Epithelial cell of proximal tubule (primary cell): ENCODE measurements around the gene DNAH2. TPM values are rescaled to one million over a fixed set of nuclear protein-coding genes. Genes with fewer than 3 reads are reported as not detected.

Experiments
- DNase-seq: peaks from one replicate; pipeline ENCODE4 v3.0.0-alpha.2; 2011; ENCODE audit warnings: low read depth
- H3K4me3 ChIP-seq: 2 replicates; pipeline ENCODE4 v1.5.1; 2011; ENCODE audit warnings: low read depth, mild to moderate bottlenecking, low read length
- total RNA-seq: library from RNA; depleted of rRNA; stranded (reverse); fragments of >200 nt; gene quantifications from 2 replicates; pipeline ENCODE4 v1.2.3, GENCODE V29; 2015
- TF ChIP-seq, protein P1 (sequence below): conservative IDR thresholded peaks from 2 replicates; pipeline ENCODE4 v1.5.1; 2012; ENCODE audit warnings: low read depth, mild to moderate bottlenecking, low read length

DNAH2 gene
- total RNA-seq, 1 donor from 2014 or later, result not detected

DNA sequence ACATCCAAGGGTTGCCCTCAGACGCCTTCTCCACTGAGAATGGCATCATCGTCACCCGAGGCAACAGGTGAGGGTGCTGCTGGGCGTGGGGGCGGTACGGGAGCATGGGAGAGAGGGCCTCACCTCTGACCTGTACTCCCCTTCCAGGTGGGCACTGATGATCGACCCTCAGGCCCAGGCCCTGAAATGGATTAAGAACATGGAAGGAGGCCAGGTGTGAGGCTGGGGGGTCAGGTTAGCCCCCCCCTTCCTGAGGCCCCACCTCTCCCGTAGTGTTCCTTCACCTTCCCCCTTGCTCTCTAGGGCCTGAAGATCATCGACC, 100.1 kb downstream of the DNAH2 start:
- no peak for DNase-seq
- no peak overlapping the region for H3K4me3 ChIP-seq
- TF ChIP-seq, protein P1, sequence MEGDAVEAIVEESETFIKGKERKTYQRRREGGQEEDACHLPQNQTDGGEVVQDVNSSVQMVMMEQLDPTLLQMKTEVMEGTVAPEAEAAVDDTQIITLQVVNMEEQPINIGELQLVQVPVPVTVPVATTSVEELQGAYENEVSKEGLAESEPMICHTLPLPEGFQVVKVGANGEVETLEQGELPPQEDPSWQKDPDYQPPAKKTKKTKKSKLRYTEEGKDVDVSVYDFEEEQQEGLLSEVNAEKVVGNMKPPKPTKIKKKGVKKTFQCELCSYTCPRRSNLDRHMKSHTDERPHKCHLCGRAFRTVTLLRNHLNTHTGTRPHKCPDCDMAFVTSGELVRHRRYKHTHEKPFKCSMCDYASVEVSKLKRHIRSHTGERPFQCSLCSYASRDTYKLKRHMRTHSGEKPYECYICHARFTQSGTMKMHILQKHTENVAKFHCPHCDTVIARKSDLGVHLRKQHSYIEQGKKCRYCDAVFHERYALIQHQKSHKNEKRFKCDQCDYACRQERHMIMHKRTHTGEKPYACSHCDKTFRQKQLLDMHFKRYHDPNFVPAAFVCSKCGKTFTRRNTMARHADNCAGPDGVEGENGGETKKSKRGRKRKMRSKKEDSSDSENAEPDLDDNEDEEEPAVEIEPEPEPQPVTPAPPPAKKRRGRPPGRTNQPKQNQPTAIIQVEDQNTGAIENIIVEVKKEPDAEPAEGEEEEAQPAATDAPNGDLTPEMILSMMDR, result no peak

DNA sequence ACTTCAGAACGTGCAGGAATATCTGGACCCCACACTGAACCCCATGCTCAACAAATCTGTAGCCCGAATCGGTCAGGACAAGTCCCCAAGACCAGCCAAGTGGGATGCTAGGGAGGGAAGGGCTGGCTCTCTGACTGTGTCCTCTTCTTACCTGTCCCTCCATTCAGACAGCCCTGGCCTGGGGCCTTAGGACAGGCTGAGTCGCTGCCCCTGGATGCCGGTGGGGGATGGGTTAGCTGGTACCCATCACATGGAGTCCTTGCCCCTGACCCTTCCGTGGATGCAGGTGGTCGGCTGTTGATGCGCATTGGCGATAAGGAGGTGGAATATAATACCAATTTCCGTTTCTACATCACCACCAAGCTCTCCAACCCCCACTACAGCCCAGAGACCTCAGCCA, 100.5 kb downstream of the DNAH2 start:
- no peak overlapping the region for H3K4me3 ChIP-seq
- DNase-seq, result no peak
- TF ChIP-seq, protein P1, result no peak

GRCh38 chr17:7818746-7819645, 101.5 kb downstream of the DNAH2 start:
- TF ChIP-seq, protein P1, result no peak
- no peak overlapping the region for H3K4me3 ChIP-seq
- no peak for DNase-seq

- no peak for DNase-seq
- TF ChIP-seq, protein P1, result no peak
These were observed 102.7 kb downstream of the DNAH2 start for GRCh38 chr17:7820231-7820630.

DNA sequence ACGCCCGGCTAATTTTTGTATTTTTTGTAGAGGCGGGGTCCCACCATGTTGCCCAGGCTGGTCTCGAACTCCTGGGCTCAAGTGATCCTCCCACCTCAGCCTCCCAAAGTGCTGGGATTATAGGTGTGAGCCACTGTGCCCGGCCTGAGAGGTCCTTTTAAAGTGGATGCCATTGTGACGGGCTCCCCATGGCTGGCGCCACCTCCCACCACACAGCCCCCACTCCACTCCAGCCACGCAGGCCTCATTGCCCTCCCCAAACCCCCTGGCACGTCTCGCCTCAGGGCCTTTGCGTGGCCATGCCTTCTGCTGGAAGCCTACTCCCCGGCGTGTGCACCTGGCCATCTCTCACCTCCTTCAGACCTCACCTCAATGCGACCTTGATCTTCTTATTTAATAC, 104.6 kb downstream of the DNAH2 start:
- TF ChIP-seq, protein P1, result no peak
- no peak for DNase-seq
- no peak overlapping the region for H3K4me3 ChIP-seq

More at GRCh38 chr17:7820231-7820630, 102.7 kb downstream of the DNAH2 start:
- H3K4me3 ChIP-seq, result no peak overlapping the region

- no peak overlapping the region for H3K4me3 ChIP-seq
- TF ChIP-seq, protein P1, result no peak
- no peak for DNase-seq
These were observed 106.0 kb downstream of the DNAH2 start for GRCh38 chr17:7823581-7824001.
